ENCODE measurements around the gene GNG11.

GRCh38 chr7:93973134-93973533 is 51.6 kb downstream of the GNG11 start:
- TF ChIP-seq YY1 (IDR thresholded peaks at IDR 0.05; ENCODE audit: insufficient read depth, insufficient read length), result no peak
- no peak for TF ChIP-seq SUZ12 (IDR thresholded peaks at IDR 0.05; ENCODE audit: extremely low read depth, insufficient read depth, insufficient read length)
